A673 (cell line): Measurements from ENCODE around the gene FYTTD1.

Source experiments
- CTCF ChIP-seq: fragments of 300-800, 200-600 bp; sonication (generic); conservative IDR thresholded peaks from 2 replicates; pipeline ENCODE4 v1.5.1; 2017; ENCODE audit warnings: low read depth, mild to moderate bottlenecking, antibody characterized with exemption, low read length, moderate library complexity, mixed read lengths
- EZH2 ChIP-seq: fragments of 200-600 bp; sonication (generic); IDR thresholded peaks from 2 replicates; pipeline ENCODE4 v1.6.1; 2017; ENCODE audit warnings: borderline replicate concordance, low read depth, mild to moderate bottlenecking, mixed read lengths, antibody characterized with exemption, low read length; ENCODE audit not compliant: poor library complexity, severe bottlenecking

GRCh38 chr3:197753263-197753662 lies 3.6 kb downstream of the FYTTD1 start:
- TF ChIP-seq EZH2 (no peak), CTCF (no peak)
